GM18511 (cell line): ENCODE results near the gene PARP14.

Experiments used
- ATAC-seq: cut with Tn5 transposase; IDR thresholded peaks from one replicate; pipeline ENCODE4 v1.9.1; 2021; ENCODE audit warnings: mild to moderate bottlenecking, moderate library complexity; ENCODE audit not compliant: unreplicated experiment

Gene PARP14

GRCh38 chr3:122767540-122768372, 87.1 kb downstream of the PARP14 start:
- no peak for ATAC-seq

- ATAC-seq, result no peak
Measured at GRCh38 chr3:122770521-122771202, 90.0 kb downstream of the PARP14 start.

- ATAC-seq, result no peak
Measured at GRCh38 chr3:122772827-122773226, 92.2 kb downstream of the PARP14 start.

GRCh38 chr3:122773944-122774509, 93.4 kb downstream of the PARP14 start:
- peak; percentile 93 for ATAC-seq

- ATAC-seq, result peak; percentile 11
Measured at GRCh38 chr3:122774564-122774963, 93.9 kb downstream of the PARP14 start.

GRCh38 chr3:122776675-122777468, 96.2 kb downstream of the PARP14 start:
- ATAC-seq, result no peak

GRCh38 chr3:122777563-122777962, 96.9 kb downstream of the PARP14 start:
- ATAC-seq, result no peak
